MCF 10A (cell line): ENCODE measurements around the gene PPP1R26. TPM values are rescaled to one million over a fixed set of nuclear protein-coding genes. Genes with fewer than 3 reads are reported as not detected.
"Not testable (repeated sequence)": the region's sequence is repeated elsewhere in the genome, so short reads cannot be mapped to it uniquely, and the experiment has no call there.

Experiments used
- BruUV-seq: library from RNA; stranded (reverse); fragments of 400-500 nt; replicated peaks from 2 replicates; lab custom pipeline; 2021; lab: Mats Ljungman, UMichigan
- CTCF ChIA-PET: fragments of 300-600 bp; sonication (Branson Sonifier 250); formaldehyde crosslinking; extraction: SDS; loops from one replicate; lab custom pipeline; 2021; ENCODE audit warnings: antibody characterized with exemption, inconsistent platforms; lab: Yijun Ruan, JAX
- POLR2A ChIA-PET: fragments of 300-600, 350-650 bp; sonication (Branson Sonifier 250); formaldehyde crosslinking; extraction: SDS; loops from one replicate; lab custom pipeline; 2020; ENCODE audit warnings: antibody characterized with exemption, inconsistent platforms; lab: Yijun Ruan, JAX
- DNase-seq: peaks from one replicate; pipeline ENCODE4 v3.0.0-alpha.2; 2018; ENCODE audit not compliant: unreplicated experiment
- H3K27ac Mint-ChIP-seq: one replicate; pipeline ENCODE4 v1.8.0; 2022; ENCODE audit warnings: mild to moderate bottlenecking, low read depth, mixed read lengths; ENCODE audit not compliant: unreplicated experiment
- H3K27me3 Mint-ChIP-seq: one replicate; pipeline ENCODE4 v1.8.0; 2022; ENCODE audit warnings: mixed read lengths; ENCODE audit not compliant: insufficient read depth, unreplicated experiment
- H3K36me3 Mint-ChIP-seq: one replicate; pipeline ENCODE4 v1.8.0; 2022; ENCODE audit warnings: mild to moderate bottlenecking, moderate library complexity, mixed read lengths; ENCODE audit not compliant: insufficient read depth, unreplicated experiment
- H3K4me1 Mint-ChIP-seq: one replicate; pipeline ENCODE4 v1.8.0; 2022; ENCODE audit warnings: mixed read lengths; ENCODE audit not compliant: insufficient read depth, unreplicated experiment
- H3K4me3 Mint-ChIP-seq: one replicate; pipeline ENCODE4 v1.8.0; 2022; ENCODE audit warnings: mild to moderate bottlenecking, moderate library complexity, mixed read lengths; ENCODE audit not compliant: unreplicated experiment
- H3K9me3 Mint-ChIP-seq: one replicate; pipeline ENCODE4 v1.8.0; 2022; ENCODE audit warnings: mixed read lengths; ENCODE audit not compliant: unreplicated experiment
- CTCF ChIP-seq: fragments of 200-600 bp; IDR thresholded peaks from one replicate; pipeline ENCODE4 v1.8.0; 2022; ENCODE audit warnings: antibody characterized with exemption, mild to moderate bottlenecking; ENCODE audit not compliant: unreplicated experiment
- intact Hi-C: fragments of 100-400 bp; cut with micrococcal nuclease; formaldehyde crosslinking; loops from 2 replicates; pipeline ENCODE4 v1.14.1; 2022
- total RNA-seq: library from RNA; stranded (reverse); gene quantifications from 2 replicates; pipeline ENCODE4 v1.2.3, GENCODE V29; 2022

The PPP1R26 gene
- total RNA-seq, 1 experiment from 2014 or later = 19.1 TPM

- H3K27ac Mint-ChIP-seq = not testable (repeated sequence)
Observed at GRCh38 chr9:135535631-135536030, 56.0 kb downstream of the PPP1R26 start.

DNA sequence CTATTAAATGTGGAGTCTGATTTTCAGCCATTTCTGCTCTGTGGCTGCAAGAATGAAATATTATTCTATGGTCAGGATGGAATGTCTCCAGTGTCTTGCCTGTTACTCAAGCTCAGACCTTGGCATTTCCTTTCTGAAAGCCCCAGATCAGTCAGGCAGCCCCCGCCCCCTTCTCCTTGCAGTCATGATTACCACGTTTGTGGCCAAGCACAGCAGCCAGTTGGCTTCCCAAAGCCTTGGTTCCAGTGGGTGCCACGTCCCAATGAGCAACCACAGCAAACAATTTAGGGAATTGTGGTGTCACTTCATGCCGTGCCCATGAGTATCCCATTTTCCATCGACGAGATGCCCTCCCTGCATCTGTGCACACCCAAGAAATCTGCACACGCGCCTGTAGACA is 56.6 kb downstream of the PPP1R26 start:
- Mint-ChIP-seq H3K27me3 (peaks cover 70% of the 10 kb centered on the region), H3K4me3 (no peak overlapping the region), H3K9me3 (no peaks in the 10 kb centered on the region), H3K4me1 (no peaks in the 10 kb centered on the region), H3K27ac (no peak overlapping the region), H3K36me3 (no peaks in the 10 kb centered on the region)
- ChIA-PET POLR2A (no interaction called here), CTCF (interaction anchor here (0.6 kb wide), 1 partner anchor 756 kb away, joined by 3 read pairs; no protein-coding TSS in a partner anchor)
- intact Hi-C loops = no loop called here
- no peak for TF ChIP-seq CTCF
- BruUV-seq = no TSS peak
- no peak for DNase-seq

More at GRCh38 chr9:135535631-135536030, 56.0 kb downstream of the PPP1R26 start:
- H3K9me3 Mint-ChIP-seq, H3K4me1 Mint-ChIP-seq, intact Hi-C loops, POLR2A ChIA-PET, DNase-seq, H3K4me3 Mint-ChIP-seq, BruUV-seq, CTCF ChIA-PET, H3K36me3 Mint-ChIP-seq: not testable (repeated sequence)
- H3K27me3 Mint-ChIP-seq = peaks cover 68% of the 10 kb centered on the region

Other genes starting within 250 kb of the PPP1R26 start
- 35.4 and 45.8 TPM in 2 replicates for gene MRPS2, start 20.9 kb downstream of the PPP1R26 start, total RNA-seq
- not detected in 2 replicates for gene LCN1, start 41.7 kb downstream of the PPP1R26 start, total RNA-seq
- gene OBP2A, start 66.3 kb downstream of the PPP1R26 start, total RNA-seq = not detected in 2 replicates
- gene PAEP, start 82.0 kb downstream of the PPP1R26 start, total RNA-seq = not detected in 2 replicates
- not detected in 2 replicates for gene GLT6D1, start 159.8 kb downstream of the PPP1R26 start, total RNA-seq
- not detected in 2 replicates for gene LCN9, start 183.5 kb downstream of the PPP1R26 start, total RNA-seq
- not detected in 2 replicates for gene SOHLH1, start 219.7 kb downstream of the PPP1R26 start, total RNA-seq
- gene KCNT1, start 222.4 kb downstream of the PPP1R26 start, total RNA-seq = not detected in 2 replicates